Prostate gland (tissue), 2 donors: ENCODE results near the gene RAB36. TPM values are rescaled to one million over a fixed set of nuclear protein-coding genes. Genes with fewer than 3 reads are reported as not detected.

Source experiments
- DNase-seq: peaks from one replicate; pipeline ENCODE4 v3.0.0-alpha.2; 2019; ENCODE audit warnings: low spot score
- H3K27ac ChIP-seq, 2 donors: fragments of 200-600 bp; sonication (generic); 2 replicates each; pipeline ENCODE4 v1.5.1; 2017 to 2019
- H3K27me3 ChIP-seq: fragments of 200-600 bp; sonication (generic); replicated peaks from 2 replicates; pipeline ENCODE4 v1.5.1; 2019; ENCODE audit not compliant: insufficient read depth
- H3K36me3 ChIP-seq, 2 donors: fragments of 200-600 bp; sonication (generic); 1 replicate in 1 of 2; 2 replicates in 1 of 2; pipeline versions ENCODE4 v1.5.1 to v1.8.1; 2017 to 2019
- H3K4me1 ChIP-seq: fragments of 200-600 bp; sonication (generic); replicated peaks from 2 replicates; pipeline ENCODE4 v1.5.1; 2019
- H3K4me3 ChIP-seq, 2 donors: fragments of 200-600 bp; sonication (generic); 2 replicates each; pipeline ENCODE4 v1.5.1; 2017 to 2019
- H3K9me3 ChIP-seq: fragments of 200-600 bp; sonication (generic); 2 replicates; pipeline ENCODE4 v1.5.1; 2017
- CTCF ChIP-seq, 4 experiments: fragments of 200-600 bp in 2 of 4; fragments of 450-650 bp in 2 of 4; sonication (generic) in 2 of 4; IDR thresholded peaks; 1 replicate in 3 of 4; 2 replicates in 1 of 4; pipeline ENCODE4 v1.5.1; 2016 to 2019; ENCODE audit warnings: antibody characterized with exemption in 4 of 4, mild to moderate bottlenecking in 2 of 4, moderate library complexity in 2 of 4
- POLR2A ChIP-seq: fragments of 450-650 bp; IDR thresholded peaks from one replicate; pipeline ENCODE4 v1.6.1; 2016; ENCODE audit warnings: antibody characterized with exemption, mild to moderate bottlenecking
- POLR2AphosphoS5 ChIP-seq: sonication (generic); formaldehyde crosslinking; IDR thresholded peaks from one replicate; pipeline ENCODE4 v1.6.1; 2017; ENCODE audit warnings: antibody characterized with exemption
- WGBS: methylation state at CpG from one replicate; pipeline ENCODE4 v1.1.5; 2018; 5-methylcytosine and 5-hydroxymethylcytosine counted together
- intact Hi-C: fragments of 100-400 bp; cut with DNase I; formaldehyde crosslinking; loops from one replicate; pipeline ENCODE4 v1.14.2; 2022
- total RNA-seq, 2 donors: library from RNA; depleted of rRNA; stranded (reverse); fragments of >200 nt; gene quantifications; one replicate each; pipeline ENCODE4 v1.1.0, GENCODE V29; 2016

The RAB36 gene
- total RNA-seq, 2 donors from 2014 or later, result 4.1 to 12.7 TPM

GRCh38 chr22:23120415-23120899 is 24.8 kb upstream of the RAB36 start:
- DNase-seq, result no peak
- 96% methylated on average over 7 of the region's 7 CpGs for WGBS
- no peaks in the 10 kb centered on the region for H3K9me3 ChIP-seq
- H3K27me3 ChIP-seq, result no peaks in the 10 kb centered on the region
- H3K27ac ChIP-seq, result no peak overlapping the region
- no peak overlapping the region for H3K4me3 ChIP-seq
- intact Hi-C loops, result loop anchor here (5.0 kb wide), 1 partner anchor 48 kb away; the partner anchor contains the start of gene GNAZ
- no peaks in the 10 kb centered on the region for H3K36me3 ChIP-seq
- H3K4me1 ChIP-seq, result no peaks in the 10 kb centered on the region
- no peak for TF ChIP-seq POLR2A
- TF ChIP-seq POLR2AphosphoS5, result no peak
- TF ChIP-seq CTCF (IDR thresholded peaks at IDR 0.05), result no peak

GRCh38 chr22:23121000-23121421 is 24.3 kb upstream of the RAB36 start:
- no peaks in the 10 kb centered on the region for H3K9me3 ChIP-seq
- TF ChIP-seq POLR2A, result no peak
- no peak for TF ChIP-seq CTCF (IDR thresholded peaks at IDR 0.05)
- TF ChIP-seq POLR2AphosphoS5, result no peak
- no peaks in the 10 kb centered on the region for H3K36me3 ChIP-seq
- 87% methylated on average over 4 of the region's 4 CpGs for WGBS
- no peaks in the 10 kb centered on the region for H3K27me3 ChIP-seq
- H3K4me3 ChIP-seq, result no peak overlapping the region
- no peaks in the 10 kb centered on the region for H3K4me1 ChIP-seq
- no peak overlapping the region for H3K27ac ChIP-seq
- no peak for DNase-seq
- intact Hi-C loops, result loop anchor here (5.0 kb wide), 1 partner anchor 49 kb away; the partner anchor contains the start of gene GNAZ

GRCh38 chr22:23121424-23121823 is 23.9 kb upstream of the RAB36 start:
- intact Hi-C loops, result loop anchor here (5.0 kb wide), 1 partner anchor 49 kb away; the partner anchor contains the start of gene GNAZ
- H3K4me3 ChIP-seq, result no peak overlapping the region
- H3K4me1 ChIP-seq, result no peaks in the 10 kb centered on the region
- WGBS, result 90% methylated on average over 8 of the region's 9 CpGs
- TF ChIP-seq CTCF (IDR thresholded peaks at IDR 0.05) (no peak), POLR2AphosphoS5 (no peak), POLR2A (no peak)
- no peaks in the 10 kb centered on the region for H3K27me3 ChIP-seq
- no peak overlapping the region for H3K27ac ChIP-seq
- DNase-seq, result no peak
- H3K9me3 ChIP-seq, result no peaks in the 10 kb centered on the region
- no peaks in the 10 kb centered on the region for H3K36me3 ChIP-seq

GRCh38 chr22:23122216-23122957 is 22.9 kb upstream of the RAB36 start:
- DNase-seq, result no peak
- H3K4me3 ChIP-seq, result no peak overlapping the region
- 84% methylated on average over 13 of the region's 13 CpGs for WGBS
- H3K27ac ChIP-seq, result no peak overlapping the region
- TF ChIP-seq CTCF (IDR thresholded peaks at IDR 0.05) (no peak), POLR2A (no peak), POLR2AphosphoS5 (no peak)
- no peaks in the 10 kb centered on the region for H3K36me3 ChIP-seq
- intact Hi-C loops, result loop anchor here (5.0 kb wide), 1 partner anchor 50 kb away; the partner anchor contains the start of gene GNAZ
- H3K27me3 ChIP-seq, result no peaks in the 10 kb centered on the region
- no peaks in the 10 kb centered on the region for H3K4me1 ChIP-seq
- no peaks in the 10 kb centered on the region for H3K9me3 ChIP-seq
